ENCODE measurements around the gene TMEM39A. TPM values are rescaled to one million over a fixed set of nuclear protein-coding genes. Genes with fewer than 3 reads are reported as not detected.
A peak's percentile ranks its signal among the peaks of the same experiment; 100 is the strongest.

The TMEM39A gene
- total RNA-seq, 1 donor from 2014 or later = 12.2 TPM

GRCh38 chr3:119494597-119494996 is 31.2 kb upstream of the TMEM39A start:
- intact Hi-C loops (cut with micrococcal nuclease) = no loop called here
- DNase-seq = no peak
- H3K4me1 ChIP-seq = peaks cover 24% of the 10 kb centered on the region

GRCh38 chr3:119492810-119493209 is 29.4 kb upstream of the TMEM39A start:
- no peaks in the 10 kb centered on the region for H3K27me3 ChIP-seq (ENCODE audit: low read depth)
- no peak for TF ChIP-seq CTCF (IDR thresholded peaks at IDR 0.05; ENCODE audit: borderline replicate concordance)
- no peaks in the 10 kb centered on the region for H3K9me3 ChIP-seq (replicated peaks)
- intact Hi-C loops (cut with micrococcal nuclease) = no loop called here
- peaks cover 41% of the 10 kb centered on the region for H3K36me3 ChIP-seq
- H3K27ac ChIP-seq (replicated peaks) = no peak overlapping the region
- no peak overlapping the region for H3K4me3 ChIP-seq
- peaks cover 9% of the 10 kb centered on the region for H3K4me1 ChIP-seq
- no peak for DNase-seq

More at GRCh38 chr3:119494597-119494996, 31.2 kb upstream of the TMEM39A start:
- Histone ChIP-seq H3K4me3 (no peak overlapping the region), H3K9me3 (replicated peaks) (no peaks in the 10 kb centered on the region), H3K36me3 (peaks cover 26% of the 10 kb centered on the region), H3K27ac (replicated peaks) (no peak overlapping the region), H3K27me3 (ENCODE audit: low read depth) (no peaks in the 10 kb centered on the region)
- no peak for TF ChIP-seq CTCF (IDR thresholded peaks at IDR 0.05; ENCODE audit: borderline replicate concordance)

GRCh38 chr3:119492128-119492527 is 28.7 kb upstream of the TMEM39A start:
- TF ChIP-seq CTCF (IDR thresholded peaks at IDR 0.05; ENCODE audit: borderline replicate concordance) = no peak
- Histone ChIP-seq H3K27ac (replicated peaks) (no peak overlapping the region), H3K36me3 (peaks cover 48% of the 10 kb centered on the region), H3K4me3 (no peak overlapping the region), H3K27me3 (ENCODE audit: low read depth) (no peaks in the 10 kb centered on the region), H3K9me3 (replicated peaks) (no peaks in the 10 kb centered on the region), H3K4me1 (peaks cover 2% of the 10 kb centered on the region)
- DNase-seq = no peak
- intact Hi-C loops (cut with micrococcal nuclease) = no loop called here

GRCh38 chr3:119490153-119490552 is 26.7 kb upstream of the TMEM39A start:
- H3K4me3 ChIP-seq = no peak overlapping the region
- peaks cover 67% of the 10 kb centered on the region for H3K36me3 ChIP-seq
- intact Hi-C loops (cut with micrococcal nuclease) = no loop called here

GRCh38 chr3:119485563-119485962 is 22.1 kb upstream of the TMEM39A start:
- Histone ChIP-seq H3K4me3 (no peak overlapping the region), H3K4me1 (no peaks in the 10 kb centered on the region), H3K36me3 (peaks cover 86% of the 10 kb centered on the region), H3K27ac (replicated peaks) (peak overlapping the region; percentile 42), H3K27me3 (ENCODE audit: low read depth) (no peaks in the 10 kb centered on the region), H3K9me3 (replicated peaks) (no peaks in the 10 kb centered on the region)
- TF ChIP-seq CTCF (IDR thresholded peaks at IDR 0.05; ENCODE audit: borderline replicate concordance) = no peak
- intact Hi-C loops (cut with micrococcal nuclease) = no loop called here
- no peak for DNase-seq

More at GRCh38 chr3:119490153-119490552, 26.7 kb upstream of the TMEM39A start:
- Histone ChIP-seq H3K27me3 (ENCODE audit: low read depth) (no peaks in the 10 kb centered on the region), H3K9me3 (replicated peaks) (no peaks in the 10 kb centered on the region), H3K27ac (replicated peaks) (no peak overlapping the region), H3K4me1 (no peaks in the 10 kb centered on the region)
- no peak for TF ChIP-seq CTCF (IDR thresholded peaks at IDR 0.05; ENCODE audit: borderline replicate concordance)
- no peak for DNase-seq

Data from left ventricle myocardium inferior (tissue), 1 donor.